Islet precursor cell (in vitro differentiated cells): Measurements from ENCODE around the gene RNF135.
"Not testable (repeated sequence)": the region's sequence is repeated elsewhere in the genome, so short reads cannot be mapped to it uniquely, and the experiment has no call there.

Source experiments
- DNase-seq: peaks from one replicate; pipeline ENCODE4 v3.0.0-alpha.2; 2018

Gene RNF135

DNA sequence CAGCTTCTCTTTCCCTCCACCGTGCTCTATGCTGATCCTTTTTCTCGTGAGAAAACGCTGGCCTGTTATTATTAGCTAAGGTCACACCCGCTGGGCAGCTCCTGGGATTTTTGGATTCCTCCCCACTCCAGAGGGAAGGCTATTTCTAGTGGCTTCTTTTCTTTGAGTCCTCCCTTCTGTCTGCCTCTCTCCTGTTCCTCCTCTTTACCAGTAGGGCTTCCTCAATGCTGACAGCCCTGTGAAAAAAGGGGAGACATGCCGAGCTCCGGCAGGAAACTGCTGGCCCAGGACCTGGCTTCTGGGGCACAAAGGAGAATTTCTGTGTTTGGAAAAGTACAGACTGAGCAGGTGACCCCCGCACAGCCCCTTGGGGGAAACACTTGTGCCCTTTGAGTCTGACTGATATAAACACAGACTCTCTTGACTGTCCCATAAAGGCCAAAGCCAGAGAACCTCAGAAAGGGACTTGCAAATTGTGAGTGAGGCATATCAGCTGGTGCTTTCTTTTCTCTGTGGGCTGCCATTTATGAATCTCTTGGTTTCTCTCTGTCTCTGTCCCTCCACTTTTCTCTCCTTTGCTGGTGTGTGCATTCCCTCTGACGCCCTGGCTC lies 14.0 kb upstream of the RNF135 start:
- DNase-seq: no peak

DNA sequence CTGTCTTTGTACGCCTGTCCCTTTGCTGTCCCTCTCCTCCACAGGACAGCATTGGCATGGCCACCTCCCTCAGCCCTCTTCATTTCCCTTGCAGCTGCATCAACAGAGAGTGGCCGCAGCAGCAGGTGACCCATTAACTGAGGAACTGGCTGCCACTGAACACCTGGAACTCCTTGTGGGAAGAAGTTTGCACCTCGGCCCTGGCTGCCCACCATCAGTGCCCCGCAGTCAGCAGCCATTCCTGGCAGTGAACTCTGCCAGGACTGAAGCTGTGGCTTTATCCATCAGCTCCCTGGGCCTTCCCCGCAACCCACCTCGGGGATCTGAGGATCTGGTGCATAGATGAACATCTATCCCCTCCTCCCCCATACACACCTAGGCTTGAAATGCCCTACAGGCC lies 13.1 kb upstream of the RNF135 start:
- DNase-seq: no peak

DNA sequence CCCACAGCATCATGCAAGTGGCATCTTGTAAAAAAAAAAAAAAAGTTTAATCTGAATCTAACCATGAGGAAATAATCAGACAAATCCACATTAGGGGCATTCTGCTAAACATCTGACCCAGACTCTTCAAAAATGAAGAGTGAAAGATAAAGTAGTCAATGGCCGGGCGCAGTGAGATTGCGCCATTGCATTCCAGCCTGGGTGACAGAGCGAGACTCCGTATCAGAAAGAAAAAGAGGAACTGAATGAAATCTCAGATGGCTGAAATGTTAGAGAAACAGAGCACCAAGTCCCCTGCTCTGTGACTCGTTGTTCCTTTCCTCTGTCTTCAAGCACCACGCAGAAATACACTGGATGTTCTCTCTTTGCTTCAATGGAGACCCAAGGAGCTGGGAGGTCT lies 12.7 kb upstream of the RNF135 start:
- no peak for DNase-seq

GRCh38 chr17:30961209-30962188 lies 9.3 kb upstream of the RNF135 start:
- DNase-seq: peak; percentile 43

DNA sequence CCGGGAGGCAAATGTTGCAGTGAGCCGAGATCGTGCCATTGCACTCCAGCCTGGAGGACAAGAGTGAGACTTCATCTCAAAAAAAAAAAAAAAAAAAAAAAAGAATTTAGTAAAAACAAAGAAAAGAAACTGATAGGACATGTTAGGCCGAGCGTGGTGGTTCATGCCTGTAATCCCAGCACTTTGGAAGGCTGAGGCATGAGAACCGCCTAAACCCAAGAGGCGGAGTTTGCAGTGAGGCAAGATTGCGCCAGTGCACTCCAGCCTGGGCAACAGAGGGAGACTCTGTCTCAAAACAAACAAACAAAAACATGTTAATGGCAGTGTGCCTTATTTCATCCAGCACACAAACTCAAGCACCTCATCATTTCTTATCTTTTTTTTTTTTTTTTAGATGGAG lies 6.5 kb upstream of the RNF135 start:
- DNase-seq: peak; percentile 16

DNA sequence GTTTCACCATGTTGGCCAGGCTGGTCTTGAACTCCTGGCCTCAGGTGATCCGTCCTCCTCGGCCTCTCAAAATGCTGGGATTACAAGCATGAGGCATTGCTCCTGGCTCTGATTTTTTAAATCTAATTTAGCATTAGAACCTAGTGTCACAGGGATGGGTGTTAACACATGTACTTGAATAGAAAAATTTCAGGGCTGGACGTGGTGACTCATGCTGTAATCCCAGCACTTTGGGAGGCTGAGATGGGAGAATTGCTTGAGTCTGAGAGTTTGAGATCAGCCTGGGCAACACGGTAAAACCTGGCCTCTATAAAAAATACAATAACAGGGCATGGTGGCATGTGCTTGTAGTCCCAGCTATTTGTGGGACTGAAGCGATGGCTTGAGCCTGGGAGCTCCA lies 6.0 kb upstream of the RNF135 start:
- DNase-seq: peak; percentile 57

DNA sequence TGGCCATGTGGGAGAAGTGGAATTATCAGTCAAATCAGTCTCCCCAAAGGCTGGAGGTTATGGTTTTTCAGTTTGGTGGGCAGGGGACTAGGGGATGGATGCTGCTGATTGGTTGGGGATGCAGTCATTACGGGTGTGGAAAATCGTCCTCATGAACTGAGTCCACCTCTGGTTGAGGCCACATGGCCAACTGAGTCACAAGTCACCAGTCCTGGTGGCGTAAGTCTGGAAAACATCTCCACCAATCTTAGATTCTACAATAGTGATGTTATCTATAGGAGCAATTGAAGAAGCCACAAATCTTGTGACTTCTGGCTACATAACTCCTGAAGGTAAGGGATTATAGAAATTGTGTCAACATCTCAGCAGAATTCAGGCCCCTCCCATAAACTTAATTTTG lies 5.2 kb upstream of the RNF135 start:
- DNase-seq: peak; percentile 39

GRCh38 chr17:30967911-30968310 lies 2.9 kb upstream of the RNF135 start:
- DNase-seq: peak; percentile 25

DNA sequence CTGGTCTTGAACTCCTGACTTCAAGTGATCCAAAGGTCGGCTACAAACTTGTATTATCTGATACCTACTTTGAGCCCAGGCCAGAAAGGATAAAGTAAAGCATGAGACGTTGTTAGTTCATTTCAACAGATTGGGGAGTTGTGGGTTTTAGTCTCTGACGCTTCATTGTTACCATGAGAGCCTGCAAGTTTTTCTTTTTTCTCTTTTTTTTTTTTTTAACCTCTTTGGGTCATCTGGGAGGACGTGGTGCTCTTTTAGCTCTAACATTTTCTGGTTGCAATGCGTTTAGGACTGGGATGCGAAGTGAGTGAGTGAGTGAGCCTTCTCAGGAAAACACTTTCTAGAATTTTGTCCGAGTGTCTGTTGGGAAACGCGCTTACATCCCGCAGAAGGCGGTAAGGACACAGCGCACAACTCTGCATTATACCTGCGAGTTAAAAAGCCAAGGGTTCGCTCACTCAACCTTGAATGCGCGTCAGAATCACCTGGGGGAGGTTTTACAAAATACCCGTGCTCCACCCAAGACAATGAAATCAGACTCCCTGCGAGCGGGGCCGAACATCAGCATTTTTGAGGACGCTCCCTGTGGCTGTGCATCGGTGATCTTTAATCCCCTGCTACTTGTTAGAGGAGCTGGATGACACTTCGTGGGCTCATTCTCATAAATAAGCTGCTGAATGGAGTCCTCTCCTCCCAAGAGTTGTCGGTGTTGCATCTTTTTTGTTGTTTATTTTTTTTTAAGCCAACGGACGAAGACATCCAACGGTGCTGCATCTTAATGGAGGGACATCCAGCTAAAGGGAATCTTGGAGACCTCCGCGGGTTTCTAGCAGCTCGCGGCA lies 629 bp upstream of the RNF135 start:
- DNase-seq: peak; percentile 77

GRCh38 chr17:30975042-30975820 lies 4.4 kb downstream of the RNF135 start:
- DNase-seq: peak; percentile 37

- not testable (repeated sequence) for DNase-seq
These were observed 9.1 kb downstream of the RNF135 start for GRCh38 chr17:30979919-30980318.

DNA sequence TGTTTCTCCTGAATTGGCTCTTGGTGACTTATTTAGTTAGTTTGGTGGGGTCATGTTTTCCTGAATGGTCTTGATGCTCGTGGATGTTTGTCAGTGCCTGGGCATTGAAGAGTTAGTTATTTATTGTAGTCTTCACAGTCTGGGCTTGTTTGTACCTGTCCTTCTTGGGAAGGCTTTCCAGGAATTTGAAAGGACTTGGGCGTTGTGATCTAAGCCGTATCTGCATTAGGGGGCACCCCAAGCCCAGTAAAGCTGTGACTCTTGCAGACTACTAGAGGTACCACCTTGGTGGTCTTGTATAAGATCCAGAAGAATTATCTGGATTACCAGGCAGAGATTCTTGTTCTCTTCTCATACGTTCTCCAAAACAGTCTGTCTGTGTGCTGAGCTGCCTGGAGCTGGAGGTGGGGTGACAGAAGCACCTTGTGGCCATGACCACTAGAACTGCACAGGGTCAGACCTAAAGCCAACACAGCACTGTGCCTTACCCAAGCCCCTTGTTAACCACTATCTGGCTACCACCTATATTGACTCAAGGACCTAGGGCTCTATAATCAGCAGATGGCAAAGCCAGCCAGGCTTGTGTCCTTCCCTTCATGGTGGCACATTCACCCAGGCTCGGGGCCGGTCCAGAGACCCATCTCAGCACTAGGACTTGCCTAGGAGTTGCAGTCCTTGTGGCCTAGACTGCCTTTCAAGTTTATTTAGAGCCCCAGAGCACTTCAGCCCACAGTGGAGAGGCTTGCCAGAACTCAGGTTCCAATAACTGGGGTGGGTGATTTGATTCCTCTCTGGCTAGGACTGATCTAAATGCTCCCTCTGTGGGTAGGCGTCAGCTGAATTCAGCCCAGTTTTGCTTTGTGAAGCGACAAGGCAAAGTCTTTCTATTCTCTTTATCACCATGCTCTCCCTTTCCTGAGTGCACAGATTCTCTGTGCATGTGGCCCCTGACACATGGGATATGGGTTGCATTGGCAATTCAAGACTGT lies 11.0 kb downstream of the RNF135 start:
- DNase-seq: no peak

DNA sequence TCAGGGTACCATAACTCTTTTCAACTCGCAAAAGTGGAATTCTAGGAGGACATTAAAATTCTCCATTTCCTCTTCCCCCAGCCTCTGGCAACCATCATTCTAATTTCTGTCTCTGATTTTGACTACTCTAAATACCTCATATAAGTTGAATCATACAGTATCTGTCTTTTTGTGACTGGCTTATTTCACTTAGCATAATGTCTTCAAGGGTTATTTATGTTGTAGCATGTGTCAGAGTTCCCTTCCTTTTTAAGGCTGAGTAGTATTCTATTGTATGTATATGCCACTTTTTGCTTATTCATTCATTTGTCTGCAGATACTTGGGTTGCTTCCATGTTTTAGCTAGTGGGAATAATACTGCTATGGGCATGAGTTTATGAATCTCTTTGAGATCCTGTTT lies 12.0 kb downstream of the RNF135 start:
- no peak for DNase-seq

DNA sequence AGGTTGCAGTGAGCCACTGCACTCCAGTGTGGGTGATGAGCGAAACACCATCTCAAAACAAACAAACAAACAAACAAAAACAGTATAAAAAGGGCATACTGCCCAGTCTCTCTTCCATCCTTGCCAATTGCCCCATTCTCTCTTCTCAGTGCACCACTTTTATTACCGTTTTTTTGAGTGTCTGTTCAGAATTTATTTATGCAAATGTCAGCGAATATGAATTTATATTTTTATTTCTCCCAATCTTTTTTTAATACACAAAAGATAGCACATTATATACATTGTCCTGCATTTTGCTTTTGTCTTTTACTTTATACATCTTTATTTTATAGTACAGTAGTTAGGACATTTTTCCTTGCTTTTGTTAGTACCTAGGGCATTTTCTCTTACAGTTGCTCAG lies 19.6 kb downstream of the RNF135 start:
- peak; percentile 15 for DNase-seq

DNA sequence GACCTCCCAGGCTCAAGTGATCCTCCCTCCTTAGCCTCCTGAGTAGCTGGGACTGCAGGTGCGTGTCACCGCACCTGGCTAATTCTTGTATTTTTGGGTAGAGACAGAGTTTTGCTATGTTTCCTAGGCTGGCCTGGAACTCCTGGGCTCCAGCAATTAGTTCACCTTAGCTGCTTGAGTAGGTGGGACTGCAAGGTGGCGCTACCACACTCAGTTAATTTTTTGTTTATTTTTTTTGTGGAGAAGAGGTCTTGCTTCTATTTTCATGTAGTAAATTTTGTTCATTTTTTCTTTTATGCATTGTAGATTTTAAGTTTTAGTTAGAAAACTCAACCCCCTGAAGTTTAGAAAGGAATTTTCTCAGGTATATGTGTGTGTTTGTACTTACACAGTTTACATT lies 21.7 kb downstream of the RNF135 start:
- peak; percentile 14 for DNase-seq

DNA sequence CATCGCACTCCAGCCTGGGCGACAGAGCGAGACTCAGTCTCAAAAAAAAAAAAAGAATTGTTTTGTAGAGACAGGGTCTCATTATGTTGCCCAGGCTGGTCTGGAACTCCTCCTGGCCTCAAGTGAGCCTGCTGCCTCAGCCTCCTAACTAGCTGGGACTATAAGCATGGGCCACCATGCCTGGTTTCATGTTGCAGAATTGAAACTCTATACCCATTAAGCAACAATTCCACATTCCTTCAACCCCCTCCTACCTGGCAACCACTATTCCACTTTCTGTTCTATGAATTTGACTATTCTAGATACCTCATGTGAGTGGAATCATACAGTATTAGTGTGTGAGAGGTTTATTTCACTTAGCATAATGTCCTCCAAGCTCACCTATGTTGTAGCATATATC lies 24.5 kb downstream of the RNF135 start:
- peak; percentile 26 for DNase-seq

GRCh38 chr17:30996486-30996885 lies 25.6 kb downstream of the RNF135 start:
- no peak for DNase-seq

- DNase-seq: no peak
These were observed 26.4 kb downstream of the RNF135 start for GRCh38 chr17:30997270-30997669.

- no peak for DNase-seq
These were observed 27.0 kb downstream of the RNF135 start for GRCh38 chr17:30997842-30998241.

DNA sequence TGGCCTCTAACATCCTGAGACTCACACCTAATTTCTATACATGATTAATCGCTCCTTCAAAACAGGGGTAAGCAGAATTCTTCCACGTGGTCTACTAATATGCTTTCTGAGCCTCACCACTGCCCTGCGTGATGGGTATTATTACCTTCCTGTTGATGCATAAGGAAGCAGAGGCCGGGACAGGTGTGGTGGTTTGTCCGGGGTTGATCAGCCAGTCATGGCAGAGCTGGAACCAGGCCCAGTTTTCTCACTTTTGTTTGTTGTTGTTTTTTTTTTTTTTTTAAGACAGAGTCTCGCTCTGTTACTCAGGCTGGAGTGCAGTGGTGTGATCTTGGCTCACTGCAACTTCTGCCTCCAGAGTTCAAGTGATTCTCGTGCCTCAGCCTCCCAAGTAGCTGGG lies 31.2 kb downstream of the RNF135 start:
- no peak for DNase-seq

- no peak for DNase-seq
These were observed 32.5 kb downstream of the RNF135 start for GRCh38 chr17:31003225-31003866.
